Thyroid gland (tissue), 4 donors: ENCODE data around the gene ATRNL1.

Source experiments
- CTCF ChIP-seq, 6 experiments: fragments of 200-600 bp in 3 of 6; fragments of 450-650 bp in 3 of 6; sonication (generic) in 3 of 6; IDR thresholded peaks; one replicate each; pipeline ENCODE4 v1.5.1; 2016 to 2019; ENCODE audit warnings: antibody characterized with exemption in 6 of 6, mild to moderate bottlenecking in 2 of 6, inconsistent platforms in 1 of 6, moderate library complexity in 1 of 6
- POLR2A ChIP-seq, 2 donors: fragments of 450-650 bp; IDR thresholded peaks; one replicate each; pipeline ENCODE4 v1.6.1; 2017; ENCODE audit warnings: antibody characterized with exemption in 2 of 2, mild to moderate bottlenecking in 2 of 2, moderate library complexity in 1 of 2

GRCh38 chr10:115909962-115910731 lies 817.0 kb downstream of the ATRNL1 start:
- TF ChIP-seq CTCF (IDR thresholded peaks at IDR 0.05) (no peak), POLR2A (IDR thresholded peaks at IDR 0.05) (no peak)
